Activated CD4-positive, alpha-beta T cell treated with anti-CD3 and anti-CD28 coated beads for 36 hours (primary cell): ENCODE measurements around the gene SHC3. TPM values are rescaled to one million over a fixed set of nuclear protein-coding genes. Genes with fewer than 3 reads are reported as not detected.

ENCODE experiments used
- ATAC-seq: fragments of 200-7000 bp; cut with Tn5 transposase; one replicate; pipeline ENCODE4 v1.10.0; 2021; ENCODE audit warnings: mild to moderate bottlenecking, moderate library complexity
- CTCF ChIA-PET: fragments of 350-600 bp; sonication (Branson Sonifier 250); formaldehyde crosslinking; loops from one replicate; lab custom pipeline; 2021; ENCODE audit warnings: antibody characterized with exemption; lab: Charles Lee
- POLR2A ChIA-PET: fragments of 350-600 bp; sonication (Branson Sonifier 250); formaldehyde crosslinking; loops from one replicate; lab custom pipeline; 2021; ENCODE audit warnings: antibody characterized with exemption, inconsistent platforms; lab: Charles Lee
- DNase-seq: peaks from one replicate; pipeline ENCODE4 v3.0.0-alpha.2; 2020
- H3K27ac Mint-ChIP-seq: one replicate; pipeline ENCODE4 v1.8.0; 2021; ENCODE audit warnings: mixed read lengths
- H3K27me3 Mint-ChIP-seq: one replicate; pipeline ENCODE4 v1.8.0; 2021; ENCODE audit warnings: mixed read lengths
- H3K36me3 Mint-ChIP-seq: one replicate; pipeline ENCODE4 v1.8.0; 2021; ENCODE audit warnings: low read depth, mixed read lengths
- H3K4me1 Mint-ChIP-seq: one replicate; pipeline ENCODE4 v1.8.0; 2021; ENCODE audit warnings: mixed read lengths
- H3K4me3 Mint-ChIP-seq: one replicate; pipeline ENCODE4 v1.8.0; 2021; ENCODE audit warnings: mild to moderate bottlenecking, moderate library complexity, mixed read lengths
- H3K9me3 Mint-ChIP-seq: one replicate; pipeline ENCODE4 v1.8.0; 2021; ENCODE audit warnings: low read depth, mixed read lengths
- intact Hi-C, 2 experiments: fragments of 100-400 bp; cut with DNase I in 1 of 2; cut with micrococcal nuclease in 1 of 2; formaldehyde crosslinking; loops; one replicate each; pipeline versions ENCODE4 v1.14.2 to v1.15.1; 2022 to 2024; cut with DNase I, micrococcal nuclease
- total RNA-seq, 2 experiments: library from RNA; stranded (reverse); gene quantifications; one replicate each; pipeline ENCODE4 v1.2.3, GENCODE V29; 2021

Gene SHC3
- total RNA-seq, 2 experiments from 2014 or later = not detected

- Mint-ChIP-seq H3K9me3 (no peaks in the 10 kb centered on the region), H3K27ac (no peak overlapping the region), H3K4me3 (no peak overlapping the region), H3K36me3 (no peaks in the 10 kb centered on the region), H3K4me1 (peaks cover 24% of the 10 kb centered on the region), H3K27me3 (peaks cover 29% of the 10 kb centered on the region)
- intact Hi-C loops = loop anchor here (5.0 kb wide), 2 partner anchors 95 to 195 kb away; no protein-coding TSS in a partner anchor
- ChIA-PET POLR2A (no interaction called here), CTCF (no interaction called here)
- no peak for ATAC-seq
- DNase-seq = no peak
Observed at GRCh38 chr9:89182369-89182768, 3.8 kb upstream of the SHC3 start.

DNA sequence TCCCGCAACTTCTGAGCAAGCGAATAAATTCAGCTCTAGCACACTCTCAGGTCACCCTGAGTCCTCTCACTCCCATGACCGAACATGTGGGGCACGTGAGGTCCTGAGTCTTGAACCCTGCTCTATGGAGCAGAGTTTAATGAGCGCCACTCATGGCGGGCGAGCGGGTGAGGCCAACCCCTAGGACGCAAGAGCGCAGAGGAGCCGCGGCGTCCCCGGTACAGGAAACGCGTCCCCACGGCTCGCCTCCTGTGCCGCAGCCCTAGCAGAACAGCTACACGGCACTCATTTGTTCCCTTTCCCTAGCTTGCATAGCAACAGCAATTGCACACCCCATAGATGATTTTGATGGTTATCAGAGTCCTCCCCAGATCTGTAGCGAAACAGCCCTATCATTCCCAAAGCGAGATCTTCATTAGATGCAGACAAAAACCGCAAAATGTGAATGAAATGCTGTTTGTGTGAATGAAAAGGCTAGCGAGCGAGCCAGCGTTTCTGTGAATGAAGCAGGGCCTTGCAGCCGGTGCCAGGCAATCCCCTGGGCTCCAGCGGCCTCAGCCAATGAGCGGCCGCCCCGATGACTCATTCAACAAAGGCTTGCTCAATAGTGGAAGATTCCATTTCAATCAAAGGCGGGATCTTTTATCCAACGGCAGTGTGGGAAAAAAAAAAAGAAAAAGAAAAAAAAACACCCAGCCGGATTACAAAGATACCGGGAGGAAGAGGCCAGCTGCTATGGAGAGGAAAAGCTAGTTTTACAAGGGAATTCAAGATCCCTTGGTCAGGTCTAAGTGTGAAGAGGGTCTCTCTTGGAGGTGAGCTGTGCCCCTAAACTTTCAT, 1.5 kb upstream of the SHC3 start:
- Mint-ChIP-seq H3K27me3 (peaks cover 46% of the 10 kb centered on the region), H3K4me3 (peak overlapping the region; percentile 55), H3K9me3 (no peaks in the 10 kb centered on the region), H3K27ac (peak overlapping the region; percentile 1), H3K36me3 (no peaks in the 10 kb centered on the region), H3K4me1 (peaks cover 24% of the 10 kb centered on the region)
- intact Hi-C loops = loop anchor here (1.0 to 5.0 kb wide), 4 partner anchors 25 to 193 kb away; no protein-coding TSS in a partner anchor
- ATAC-seq (peak; percentile 90), DNase-seq (peak; percentile 84)
- POLR2A ChIA-PET = interaction anchor here (0.6 to 0.7 kb wide), 2 partner anchors 69 to 1704 kb away, joined by 3 read pairs; no protein-coding TSS in a partner anchor
- CTCF ChIA-PET = interaction anchor here (0.6 to 2.7 kb wide), 4 partner anchors 26 to 1208 kb away, joined by 3 to 10 read pairs (median 4); no protein-coding TSS in a partner anchor

DNA sequence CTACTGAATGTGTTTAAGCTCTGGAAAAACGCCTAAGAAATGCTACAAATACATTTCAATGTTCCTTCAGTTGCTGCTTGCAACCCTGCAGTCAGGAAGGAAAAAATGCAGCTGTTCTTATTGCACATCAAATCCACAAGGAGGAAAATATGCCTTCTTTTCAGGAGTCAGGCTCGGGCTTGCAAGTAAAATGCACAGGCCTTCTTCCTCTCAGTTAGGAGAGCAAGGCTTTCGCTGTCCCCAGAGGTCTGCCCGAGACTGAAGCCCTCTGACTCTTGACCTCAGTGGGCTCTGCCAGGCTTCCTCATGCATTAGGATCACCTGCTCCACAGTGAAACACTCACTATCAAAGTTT, 899 bp upstream of the SHC3 start:
- Mint-ChIP-seq H3K4me3 (peak overlapping the region; percentile 55), H3K4me1 (peaks cover 24% of the 10 kb centered on the region), H3K27me3 (peaks cover 45% of the 10 kb centered on the region), H3K9me3 (no peaks in the 10 kb centered on the region), H3K27ac (no peak overlapping the region), H3K36me3 (no peaks in the 10 kb centered on the region)
- ChIA-PET POLR2A (interaction anchor here (0.7 kb wide), 1 partner anchor 1704 kb away, joined by 3 read pairs; no protein-coding TSS in a partner anchor), CTCF (interaction anchor here (0.6 to 2.7 kb wide), 3 partner anchors 25 to 369 kb away, joined by 3 to 10 read pairs (median 4); no protein-coding TSS in a partner anchor)
- intact Hi-C loops = no loop called here
- no peak for DNase-seq
- ATAC-seq = no peak

- ATAC-seq = no peak
- Mint-ChIP-seq H3K9me3 (no peaks in the 10 kb centered on the region), H3K4me1 (peaks cover 24% of the 10 kb centered on the region), H3K27me3 (peaks cover 42% of the 10 kb centered on the region), H3K4me3 (peak overlapping the region; percentile 16), H3K27ac (no peak overlapping the region), H3K36me3 (no peaks in the 10 kb centered on the region)
- ChIA-PET POLR2A (no interaction called here), CTCF (interaction anchor here (1.0 to 2.7 kb wide), 2 partner anchors 25 to 100 kb away, joined by 4 to 10 read pairs; no protein-coding TSS in a partner anchor)
- no peak for DNase-seq
- intact Hi-C loops = no loop called here
Observed at GRCh38 chr9:89178830-89179539, 367 bp upstream of the SHC3 start.

GRCh38 chr9:89177012-89177943, 1.3 kb downstream of the SHC3 start:
- H3K4me1 Mint-ChIP-seq = peaks cover 24% of the 10 kb centered on the region
- no peaks in the 10 kb centered on the region for H3K36me3 Mint-ChIP-seq
- no peaks in the 10 kb centered on the region for H3K9me3 Mint-ChIP-seq
- no peak for ATAC-seq
- ChIA-PET POLR2A (no interaction called here), CTCF (no interaction called here)
- no peak overlapping the region for H3K27ac Mint-ChIP-seq
- H3K27me3 Mint-ChIP-seq = peaks cover 47% of the 10 kb centered on the region
- H3K4me3 Mint-ChIP-seq = no peak overlapping the region
- intact Hi-C loops = no loop called here
- peak; percentile 14 for DNase-seq

DNA sequence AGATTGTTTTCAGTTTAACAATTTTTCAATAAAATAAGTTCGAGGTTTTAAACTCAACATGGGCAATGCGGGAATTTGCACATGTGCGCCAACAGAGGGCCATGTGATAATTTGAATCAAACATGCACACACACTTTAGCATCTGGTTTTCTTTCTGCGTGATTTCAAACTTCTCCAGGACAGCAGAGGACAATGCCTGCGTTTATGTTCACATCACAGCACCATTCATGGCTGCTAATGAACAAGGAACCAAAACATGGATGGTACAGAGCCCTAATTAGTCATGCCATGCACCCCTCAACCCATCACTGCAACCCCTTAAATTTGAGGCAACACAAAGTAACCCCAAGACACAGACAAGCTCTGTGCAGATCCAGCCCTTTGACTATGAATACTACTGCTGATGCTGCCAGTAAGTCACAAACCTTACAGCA, 2.8 kb downstream of the SHC3 start:
- intact Hi-C loops = no loop called here
- ATAC-seq = no peak
- no peak for DNase-seq
- H3K4me1 Mint-ChIP-seq = peaks cover 24% of the 10 kb centered on the region
- no peak overlapping the region for H3K27ac Mint-ChIP-seq
- POLR2A ChIA-PET = no interaction called here
- no peaks in the 10 kb centered on the region for H3K9me3 Mint-ChIP-seq
- no peaks in the 10 kb centered on the region for H3K36me3 Mint-ChIP-seq
- no peak overlapping the region for H3K4me3 Mint-ChIP-seq
- H3K27me3 Mint-ChIP-seq = peaks cover 41% of the 10 kb centered on the region
- CTCF ChIA-PET = interaction anchor here (0.6 to 2.0 kb wide), 2 partner anchors 22 to 103 kb away, joined by 4 to 5 read pairs; no protein-coding TSS in a partner anchor

DNA sequence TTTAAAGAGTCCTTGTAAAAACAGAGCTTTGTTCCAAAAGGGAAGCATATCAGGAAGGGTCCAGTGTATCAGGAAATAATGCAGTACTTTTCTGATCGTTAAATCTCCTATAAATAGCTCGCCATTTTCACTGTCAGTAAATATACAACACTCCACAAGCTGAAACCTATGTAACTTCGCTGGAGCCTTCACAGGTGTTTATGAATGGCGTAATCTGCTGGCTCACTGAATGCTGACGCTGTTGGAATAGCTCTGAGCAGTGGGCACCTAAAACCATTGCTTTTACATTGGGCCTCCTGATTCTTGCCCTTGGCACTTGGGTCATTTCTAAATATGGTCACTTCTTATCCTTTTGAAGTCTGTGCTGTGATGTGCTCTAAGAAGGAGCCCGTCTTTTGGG, 4.3 kb downstream of the SHC3 start:
- H3K36me3 Mint-ChIP-seq = no peaks in the 10 kb centered on the region
- CTCF ChIA-PET = interaction anchor here (0.5 to 2.0 kb wide), 3 partner anchors 10 to 521 kb away, joined by 3 to 5 read pairs (median 3); no protein-coding TSS in a partner anchor
- no peak overlapping the region for H3K27ac Mint-ChIP-seq
- peaks cover 39% of the 10 kb centered on the region for H3K27me3 Mint-ChIP-seq
- peaks cover 10% of the 10 kb centered on the region for H3K4me1 Mint-ChIP-seq
- POLR2A ChIA-PET = no interaction called here
- intact Hi-C loops = no loop called here
- DNase-seq (no peak), ATAC-seq (no peak)
- no peaks in the 10 kb centered on the region for H3K9me3 Mint-ChIP-seq
- no peak overlapping the region for H3K4me3 Mint-ChIP-seq

- ATAC-seq (no peak), DNase-seq (no peak)
- ChIA-PET POLR2A (no interaction called here), CTCF (interaction anchor here (1.2 kb wide), 1 partner anchor 9 kb away, joined by 3 read pairs; no protein-coding TSS in a partner anchor)
- no peaks in the 10 kb centered on the region for H3K9me3 Mint-ChIP-seq
- intact Hi-C loops = no loop called here
- no peaks in the 10 kb centered on the region for H3K4me1 Mint-ChIP-seq
- H3K27ac Mint-ChIP-seq = no peak overlapping the region
- no peak overlapping the region for H3K4me3 Mint-ChIP-seq
- H3K27me3 Mint-ChIP-seq = peaks cover 31% of the 10 kb centered on the region
- no peaks in the 10 kb centered on the region for H3K36me3 Mint-ChIP-seq
Observed at GRCh38 chr9:89173072-89173471, 5.5 kb downstream of the SHC3 start.

GRCh38 chr9:89172398-89172797, 6.2 kb downstream of the SHC3 start:
- intact Hi-C loops = no loop called here

DNA sequence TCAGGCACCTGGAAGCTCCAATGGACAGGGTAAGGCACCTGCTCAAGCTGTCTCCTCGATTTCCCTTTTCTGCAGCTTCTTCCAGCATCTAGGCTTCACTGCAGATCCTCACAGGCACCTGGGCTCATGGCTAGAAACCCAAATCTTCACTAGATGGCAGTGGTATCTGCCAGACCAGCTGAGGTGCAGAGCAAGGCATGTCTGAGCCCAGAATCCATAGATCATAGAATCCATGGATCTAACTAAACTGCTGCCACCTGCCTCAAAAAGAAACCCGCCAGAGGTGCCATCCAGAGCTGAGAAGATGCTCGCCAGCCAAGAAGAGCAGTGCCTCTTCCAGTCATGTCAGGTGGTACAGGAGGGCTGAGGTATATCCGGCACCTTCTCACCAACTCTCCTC, 6.9 kb downstream of the SHC3 start:
- Mint-ChIP-seq H3K36me3 (no peaks in the 10 kb centered on the region), H3K27me3 (peaks cover 23% of the 10 kb centered on the region), H3K4me3 (no peak overlapping the region), H3K9me3 (no peaks in the 10 kb centered on the region), H3K27ac (no peak overlapping the region), H3K4me1 (no peaks in the 10 kb centered on the region)
- ATAC-seq (no peak), DNase-seq (no peak)
- POLR2A ChIA-PET = no interaction called here
- CTCF ChIA-PET = no interaction called here
- intact Hi-C loops = no loop called here

More at GRCh38 chr9:89172398-89172797, 6.2 kb downstream of the SHC3 start:
- Mint-ChIP-seq H3K27ac (no peak overlapping the region), H3K9me3 (no peaks in the 10 kb centered on the region), H3K36me3 (no peaks in the 10 kb centered on the region), H3K4me1 (no peaks in the 10 kb centered on the region), H3K4me3 (no peak overlapping the region), H3K27me3 (peaks cover 29% of the 10 kb centered on the region)
- ChIA-PET POLR2A (no interaction called here), CTCF (no interaction called here)
- ATAC-seq = no peak
- no peak for DNase-seq
